Liver (tissue), 9 donors: ENCODE results near the gene STAT5A. TPM values are rescaled to one million over a fixed set of nuclear protein-coding genes. Genes with fewer than 3 reads are reported as not detected.

Experiments used
- DNase-seq: peaks from one replicate; pipeline ENCODE4 v3.0.0-alpha.2; 2017; ENCODE audit warnings: low spot score
- H3K27ac ChIP-seq, 2 donors: one replicate each; pipeline ENCODE4 v1.7.0; 2013; ENCODE audit warnings: inconsistent platforms in 2 of 2, low read length in 2 of 2, control low read depth in 1 of 2, low read depth in 1 of 2, mild to moderate bottlenecking in 1 of 2
- H3K27me3 ChIP-seq, 4 donors: one replicate each; pipeline versions ENCODE4 v1.6.1 to v1.7.0; 2013; ENCODE audit warnings: low read length in 3 of 4, inconsistent platforms in 1 of 4, mild to moderate bottlenecking in 1 of 4, moderate library complexity in 1 of 4; ENCODE audit not compliant: control insufficient read depth in 4 of 4, insufficient read depth in 4 of 4
- H3K36me3 ChIP-seq, 4 donors: one replicate each; pipeline versions ENCODE4 v1.6.1 to v1.7.0; 2013; ENCODE audit warnings: low read length in 3 of 4, mild to moderate bottlenecking in 3 of 4, low read depth in 1 of 4, moderate library complexity in 1 of 4; ENCODE audit not compliant: control insufficient read depth in 4 of 4, insufficient read depth in 3 of 4
- H3K4me1 ChIP-seq, 4 donors: one replicate each; pipeline versions ENCODE4 v1.6.1 to v1.7.0; 2013; ENCODE audit warnings: low read length in 3 of 4, mild to moderate bottlenecking in 3 of 4, moderate library complexity in 1 of 4; ENCODE audit not compliant: control insufficient read depth in 4 of 4, insufficient read depth in 4 of 4
- H3K4me3 ChIP-seq, 3 donors: one replicate each; pipeline versions ENCODE4 v1.6.1 to v1.7.0; 2013; ENCODE audit warnings: low read length in 3 of 3, control low read depth in 1 of 3, low read depth in 1 of 3, mild to moderate bottlenecking in 1 of 3
- H3K9ac ChIP-seq, 2 donors: one replicate each; pipeline ENCODE4 v1.7.0; 2013; ENCODE audit warnings: low read length in 2 of 2, mild to moderate bottlenecking in 2 of 2, moderate library complexity in 2 of 2, control low read depth in 1 of 2, low read depth in 1 of 2
- H3K9me3 ChIP-seq, 4 donors: one replicate each; pipeline versions ENCODE4 v1.6.1 to v1.7.0; 2013; ENCODE audit warnings: low read length in 3 of 4; ENCODE audit not compliant: control insufficient read depth in 4 of 4
- ATF3 ChIP-seq: IDR thresholded peaks from 2 replicates; pipeline ENCODE4 v1.6.1; 2016; ENCODE audit warnings: antibody characterized with exemption
- CTCF ChIP-seq: fragments of 150-350 bp; IDR thresholded peaks from 2 replicates; pipeline ENCODE4 v1.5.1; 2017; ENCODE audit warnings: improper control_type of control experiment, low read depth, low read length; ENCODE audit not compliant: missing input control
- EGR1 ChIP-seq, 2 donors: IDR thresholded peaks; 2 replicates each; pipeline ENCODE4 v1.6.1; 2016 to 2018; ENCODE audit warnings: antibody characterized with exemption in 2 of 2, low read depth in 2 of 2
- FOXA1 ChIP-seq: IDR thresholded peaks from 2 replicates; pipeline ENCODE4 v1.6.1; 2016; ENCODE audit warnings: antibody characterized with exemption
- FOXA2 ChIP-seq: IDR thresholded peaks from 2 replicates; pipeline ENCODE4 v1.6.1; 2016; ENCODE audit warnings: antibody characterized with exemption
- GABPA ChIP-seq, 2 donors: IDR thresholded peaks in 1 of 2; conservative IDR thresholded peaks in 1 of 2; 2 replicates each; pipeline ENCODE4 v1.6.1; 2016; ENCODE audit warnings: antibody characterized with exemption in 2 of 2, mild to moderate bottlenecking in 1 of 2, moderate library complexity in 1 of 2
- HNF4A ChIP-seq, 2 donors: conservative IDR thresholded peaks; 2 replicates each; pipeline ENCODE4 v1.6.1; 2016; ENCODE audit warnings: antibody characterized with exemption in 2 of 2, mild to moderate bottlenecking in 2 of 2
- HNF4G ChIP-seq: IDR thresholded peaks from 2 replicates; pipeline ENCODE4 v1.6.1; 2016; ENCODE audit warnings: antibody characterized with exemption
- JUND ChIP-seq, 2 donors: IDR thresholded peaks; 2 replicates each; pipeline ENCODE4 v1.6.1; 2016; ENCODE audit warnings: antibody characterized with exemption in 2 of 2
- NR2F2 ChIP-seq: IDR thresholded peaks from 2 replicates; pipeline ENCODE4 v1.6.1; 2016; ENCODE audit warnings: antibody characterized with exemption
- RAD21 ChIP-seq, 2 donors: IDR thresholded peaks; 2 replicates each; pipeline ENCODE4 v1.6.1; 2016; ENCODE audit warnings: antibody characterized with exemption in 2 of 2, mild to moderate bottlenecking in 2 of 2
- RXRA ChIP-seq, 2 donors: IDR thresholded peaks; 2 replicates each; pipeline ENCODE4 v1.6.1; 2017 to 2018; ENCODE audit warnings: antibody characterized with exemption in 2 of 2, mild to moderate bottlenecking in 1 of 2
- SP1 ChIP-seq: IDR thresholded peaks from 2 replicates; pipeline ENCODE4 v1.6.1; 2018; ENCODE audit warnings: antibody characterized with exemption, mild to moderate bottlenecking
- TAF1 ChIP-seq: conservative IDR thresholded peaks from 2 replicates; pipeline ENCODE4 v1.6.1; 2016; ENCODE audit warnings: antibody characterized with exemption, mild to moderate bottlenecking
- YY1 ChIP-seq: IDR thresholded peaks from 2 replicates; pipeline ENCODE4 v1.6.1; 2016; ENCODE audit warnings: antibody characterized with exemption, mild to moderate bottlenecking
- WGBS: extraction: QIAGEN DNeasy Blood & Tissue Kit; methylation state at CpG from one replicate; pipeline ENCODE4 v1.1.7; 2013; 5-methylcytosine and 5-hydroxymethylcytosine counted together
- polyA plus RNA-seq, 2 donors: library from polyadenylated mRNA; stranded (reverse) in 1 of 2; unstranded in 1 of 2; fragments of 200-250 nt in 1 of 2; fragments of >200 nt in 1 of 2; fragmentation: Nextera tagmentation in 1 of 2; extraction: Ambion mirVana in 1 of 2; gene quantifications; one replicate each; pipeline versions ENCODE4 v1.2.1 to v1.2.3, GENCODE V29; 2013 to 2015
- total RNA-seq, 2 donors: library from RNA; depleted of rRNA; stranded (reverse); fragments of >200 nt; gene quantifications; one replicate each; pipeline ENCODE4 v1.2.3, GENCODE V29; 2014
- TF ChIP-seq, protein P1 (sequence below): IDR thresholded peaks from 2 replicates; pipeline ENCODE4 v1.6.1; 2016; ENCODE audit warnings: antibody characterized with exemption
- TF ChIP-seq, protein P2 (sequence below): IDR thresholded peaks from 2 replicates; pipeline ENCODE4 v1.6.1; 2016; ENCODE audit warnings: antibody characterized with exemption, mild to moderate bottlenecking
- donor health status: healthy.
- donor health status: healthy.
- donor health status: healthy.
- donor health status: healthy.
- donor health status: healthy.

Gene STAT5A
- total and polyA plus RNA-seq, 4 donors: 1.7 to 37.7 (median 8.9) TPM

DNA sequence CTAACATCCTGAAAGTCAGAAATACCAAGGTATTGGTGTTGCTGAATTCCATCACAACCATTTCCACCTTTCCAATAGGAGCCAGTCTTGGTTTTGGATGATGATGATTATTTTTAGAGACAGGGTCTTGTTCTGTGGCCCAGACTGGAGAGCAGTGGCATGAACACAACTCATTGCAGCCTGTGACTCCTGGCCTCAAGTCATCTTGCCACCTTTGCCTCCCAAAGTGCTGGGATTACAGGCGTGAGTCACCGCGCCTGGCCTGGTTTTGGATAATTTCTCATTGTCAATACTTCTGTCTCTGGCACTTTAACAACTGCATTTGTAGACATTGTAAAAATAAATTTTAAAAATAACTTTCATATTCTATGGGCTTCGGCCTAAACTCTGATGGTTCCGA is 34.7 kb upstream of the STAT5A start (continued):
- TF ChIP-seq SP1 (no peak), NR2F2 (no peak), FOXA2 (no peak), RAD21 (IDR thresholded peaks at IDR 0.05) (no peak), EGR1 (IDR thresholded peaks at IDR 0.05; ENCODE audit: low read depth in 2 of 2) (no peak), RXRA (IDR thresholded peaks at IDR 0.05) (no peak)
- TF ChIP-seq, protein P1, sequence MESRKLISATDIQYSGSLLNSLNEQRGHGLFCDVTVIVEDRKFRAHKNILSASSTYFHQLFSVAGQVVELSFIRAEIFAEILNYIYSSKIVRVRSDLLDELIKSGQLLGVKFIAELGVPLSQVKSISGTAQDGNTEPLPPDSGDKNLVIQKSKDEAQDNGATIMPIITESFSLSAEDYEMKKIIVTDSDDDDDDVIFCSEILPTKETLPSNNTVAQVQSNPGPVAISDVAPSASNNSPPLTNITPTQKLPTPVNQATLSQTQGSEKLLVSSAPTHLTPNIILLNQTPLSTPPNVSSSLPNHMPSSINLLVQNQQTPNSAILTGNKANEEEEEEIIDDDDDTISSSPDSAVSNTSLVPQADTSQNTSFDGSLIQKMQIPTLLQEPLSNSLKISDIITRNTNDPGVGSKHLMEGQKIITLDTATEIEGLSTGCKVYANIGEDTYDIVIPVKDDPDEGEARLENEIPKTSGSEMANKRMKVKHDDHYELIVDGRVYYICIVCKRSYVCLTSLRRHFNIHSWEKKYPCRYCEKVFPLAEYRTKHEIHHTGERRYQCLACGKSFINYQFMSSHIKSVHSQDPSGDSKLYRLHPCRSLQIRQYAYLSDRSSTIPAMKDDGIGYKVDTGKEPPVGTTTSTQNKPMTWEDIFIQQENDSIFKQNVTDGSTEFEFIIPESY: no peak

DNA sequence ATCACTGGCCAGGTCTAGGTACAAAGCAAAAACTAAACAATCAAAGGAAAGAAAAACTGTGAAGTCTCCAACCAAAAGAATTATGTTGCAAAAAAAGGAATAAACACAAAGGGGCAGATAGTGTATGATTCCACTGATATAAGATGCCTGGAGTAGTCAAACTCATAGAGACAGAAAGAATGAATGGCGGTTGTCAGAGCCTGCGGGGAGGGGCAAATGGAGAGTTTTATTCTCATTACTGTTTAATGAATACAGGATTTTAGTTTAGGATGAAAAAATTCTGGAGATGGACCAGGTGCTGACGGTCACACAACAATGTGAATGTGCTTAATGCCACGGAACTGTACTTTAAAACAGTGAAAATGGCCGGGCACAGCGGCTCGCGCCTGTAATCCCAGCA is 32.9 kb upstream of the STAT5A start:
- 97% methylated on average over 8 of the region's 8 CpGs for WGBS
- no peak overlapping the region for H3K27ac ChIP-seq
- no peak overlapping the region for H3K4me3 ChIP-seq
- TF ChIP-seq, protein P2, sequence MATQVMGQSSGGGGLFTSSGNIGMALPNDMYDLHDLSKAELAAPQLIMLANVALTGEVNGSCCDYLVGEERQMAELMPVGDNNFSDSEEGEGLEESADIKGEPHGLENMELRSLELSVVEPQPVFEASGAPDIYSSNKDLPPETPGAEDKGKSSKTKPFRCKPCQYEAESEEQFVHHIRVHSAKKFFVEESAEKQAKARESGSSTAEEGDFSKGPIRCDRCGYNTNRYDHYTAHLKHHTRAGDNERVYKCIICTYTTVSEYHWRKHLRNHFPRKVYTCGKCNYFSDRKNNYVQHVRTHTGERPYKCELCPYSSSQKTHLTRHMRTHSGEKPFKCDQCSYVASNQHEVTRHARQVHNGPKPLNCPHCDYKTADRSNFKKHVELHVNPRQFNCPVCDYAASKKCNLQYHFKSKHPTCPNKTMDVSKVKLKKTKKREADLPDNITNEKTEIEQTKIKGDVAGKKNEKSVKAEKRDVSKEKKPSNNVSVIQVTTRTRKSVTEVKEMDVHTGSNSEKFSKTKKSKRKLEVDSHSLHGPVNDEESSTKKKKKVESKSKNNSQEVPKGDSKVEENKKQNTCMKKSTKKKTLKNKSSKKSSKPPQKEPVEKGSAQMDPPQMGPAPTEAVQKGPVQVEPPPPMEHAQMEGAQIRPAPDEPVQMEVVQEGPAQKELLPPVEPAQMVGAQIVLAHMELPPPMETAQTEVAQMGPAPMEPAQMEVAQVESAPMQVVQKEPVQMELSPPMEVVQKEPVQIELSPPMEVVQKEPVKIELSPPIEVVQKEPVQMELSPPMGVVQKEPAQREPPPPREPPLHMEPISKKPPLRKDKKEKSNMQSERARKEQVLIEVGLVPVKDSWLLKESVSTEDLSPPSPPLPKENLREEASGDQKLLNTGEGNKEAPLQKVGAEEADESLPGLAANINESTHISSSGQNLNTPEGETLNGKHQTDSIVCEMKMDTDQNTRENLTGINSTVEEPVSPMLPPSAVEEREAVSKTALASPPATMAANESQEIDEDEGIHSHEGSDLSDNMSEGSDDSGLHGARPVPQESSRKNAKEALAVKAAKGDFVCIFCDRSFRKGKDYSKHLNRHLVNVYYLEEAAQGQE: no peak
- no peak for TF ChIP-seq RAD21 (IDR thresholded peaks at IDR 0.05)
- no peak for DNase-seq
- H3K36me3 ChIP-seq: no peaks in the 10 kb centered on the region
- peaks cover 0 to 3% (median 0%) of the 10 kb centered on the region in 4 donors for H3K4me1 ChIP-seq
- no peaks in the 10 kb centered on the region for H3K27me3 ChIP-seq
- H3K9ac ChIP-seq: no peak overlapping the region
- H3K9me3 ChIP-seq: no peaks in the 10 kb centered on the region

- no peak for DNase-seq
- Histone ChIP-seq H3K4me3 (no peak overlapping the region), H3K4me1 (no peaks in the 10 kb centered on the region), H3K9ac (no peak overlapping the region), H3K27me3 (no peaks in the 10 kb centered on the region), H3K9me3 (no peaks in the 10 kb centered on the region), H3K36me3 (no peaks in the 10 kb centered on the region), H3K27ac (no peak overlapping the region)
- 93% methylated on average over 6 of the region's 6 CpGs for WGBS
- no peak for TF ChIP-seq YY1
- TF ChIP-seq CTCF: no peak
- TF ChIP-seq FOXA1: no peak
- TF ChIP-seq, protein P1: no peak
- TF ChIP-seq GABPA (IDR thresholded peaks at IDR 0.05 in 1 of 2, conservative IDR thresholded peaks at IDR 0.05 in 1 of 2): no peak
- TF ChIP-seq RAD21 (IDR thresholded peaks at IDR 0.05): no peak
- TF ChIP-seq EGR1 (IDR thresholded peaks at IDR 0.05; ENCODE audit: low read depth in 2 of 2): no peak
- TF ChIP-seq HNF4G: no peak
- TF ChIP-seq JUND (IDR thresholded peaks at IDR 0.05): no peak
- no peak for TF ChIP-seq NR2F2
- no peak for TF ChIP-seq HNF4A (conservative IDR thresholded peaks at IDR 0.05)
- TF ChIP-seq ATF3: no peak
- TF ChIP-seq TAF1: no peak
- no peak for TF ChIP-seq SP1
- TF ChIP-seq, protein P2: no peak
- TF ChIP-seq RXRA (IDR thresholded peaks at IDR 0.05): no peak
Observed at GRCh38 chr17:42260318-42260717, 28.0 kb upstream of the STAT5A start.
